ENCODE measurements around the gene ATXN2.

Gene ATXN2

GRCh38 chr12:111435661-111436201 is 163.4 kb downstream of the ATXN2 start:
- DNase-seq, result no peak

- DNase-seq, result peak; percentile 56
Measured at GRCh38 chr12:111434680-111435338, 164.3 kb downstream of the ATXN2 start.

GRCh38 chr12:111434049-111434448 is 165.1 kb downstream of the ATXN2 start:
- DNase-seq, result no peak

- DNase-seq, result no peak
Measured at GRCh38 chr12:111431772-111432171, 167.3 kb downstream of the ATXN2 start.

GRCh38 chr12:111430433-111431353 is 168.4 kb downstream of the ATXN2 start:
- no peak for DNase-seq

- DNase-seq, result no peak
Measured at GRCh38 chr12:111429828-111430432, 169.2 kb downstream of the ATXN2 start.

GRCh38 chr12:111428728-111429175 is 170.4 kb downstream of the ATXN2 start:
- no peak for DNase-seq

- DNase-seq, result no peak
Measured at GRCh38 chr12:111428081-111428727, 170.9 kb downstream of the ATXN2 start.

GRCh38 chr12:111427417-111428074 is 171.6 kb downstream of the ATXN2 start:
- DNase-seq, result no peak

GRCh38 chr12:111426344-111427185 is 172.6 kb downstream of the ATXN2 start:
- DNase-seq, result no peak

GRCh38 chr12:111425655-111426054 is 173.5 kb downstream of the ATXN2 start:
- DNase-seq, result no peak

GRCh38 chr12:111424793-111425251 is 174.3 kb downstream of the ATXN2 start:
- DNase-seq, result no peak

GRCh38 chr12:111424189-111424792 is 174.8 kb downstream of the ATXN2 start:
- no peak for DNase-seq

- DNase-seq, result no peak
Measured at GRCh38 chr12:111420494-111420893, 178.6 kb downstream of the ATXN2 start.

- DNase-seq, result no peak
Measured at GRCh38 chr12:111419784-111420183, 179.3 kb downstream of the ATXN2 start.

- DNase-seq, result no peak
Measured at GRCh38 chr12:111418594-111418880, 180.6 kb downstream of the ATXN2 start.

- DNase-seq, result no peak
Measured at GRCh38 chr12:111417784-111418593, 181.1 kb downstream of the ATXN2 start.

- DNase-seq, result no peak
Measured at GRCh38 chr12:111417290-111417689, 181.8 kb downstream of the ATXN2 start.

- no peak for DNase-seq
Measured at GRCh38 chr12:111414711-111415252, 184.3 kb downstream of the ATXN2 start.
